AG04450 (cell line): ENCODE measurements around the gene ECI2. TPM values are rescaled to one million over a fixed set of nuclear protein-coding genes. Genes with fewer than 3 reads are reported as not detected.
"Not testable (repeated sequence)": the region's sequence is repeated elsewhere in the genome, so short reads cannot be mapped to it uniquely, and the experiment has no call there.

Experiments
- CTCF ChIA-PET: fragments of 300-600, 350-600 bp; formaldehyde crosslinking; extraction: SDS; loops from one replicate; lab custom pipeline; 2022; ENCODE audit warnings: antibody characterized with exemption, inconsistent platforms; lab: Charles Lee
- POLR2A ChIA-PET: fragments of 350-600 bp; formaldehyde crosslinking; extraction: SDS; loops from one replicate; lab custom pipeline; 2021; ENCODE audit warnings: antibody characterized with exemption, inconsistent platforms; lab: Yijun Ruan, JAX
- DNase-seq: peaks from one replicate; pipeline ENCODE4 v3.0.0-alpha.2; 2011; ENCODE audit warnings: low read depth, low spot score
- H3K27ac ChIP-seq: one replicate; pipeline ENCODE4 v1.5.1; 2012; ENCODE audit warnings: low read depth, low read length, control low read depth
- H3K27me3 ChIP-seq: one replicate; pipeline ENCODE4 v1.6.0; 2012; ENCODE audit warnings: low read length; ENCODE audit not compliant: control insufficient read depth, insufficient read depth
- H3K4me3 ChIP-seq: 2 replicates; pipeline ENCODE4 v1.5.1; 2011; ENCODE audit warnings: mild to moderate bottlenecking, low read depth, low read length, control low read depth
- H3K9me3 ChIP-seq: 2 replicates; pipeline ENCODE4 v1.5.1; 2012; ENCODE audit warnings: low read length; ENCODE audit not compliant: control insufficient read depth, insufficient read depth
- CTCF ChIP-seq: IDR thresholded peaks from 2 replicates; pipeline ENCODE4 v1.5.1; 2011; ENCODE audit warnings: low read depth, low read length, control low read depth, inconsistent platforms
- polyA plus RNA-seq: library from polyadenylated mRNA; depleted of rRNA; stranded (reverse); fragments of >200 nt; gene quantifications from 2 replicates; pipeline ENCODE4 v1.2.3, GENCODE V29; 2011

The ECI2 gene
- polyA plus RNA-seq, 1 experiment: 88.4 TPM

- Histone ChIP-seq H3K27ac (no peak overlapping the region), H3K27me3 (no peaks in the 10 kb centered on the region), H3K9me3 (no peaks in the 10 kb centered on the region), H3K4me3 (no peak overlapping the region)
- no peak for TF ChIP-seq CTCF
- ChIA-PET CTCF (interaction anchor here (3.4 kb wide), 1 partner anchor 31 kb away, joined by 17 read pairs; no protein-coding TSS in a partner anchor), POLR2A (no interaction called here)
- no peak for DNase-seq
Measured at GRCh38 chr6:4124351-4124750, 11.0 kb downstream of the ECI2 start.

GRCh38 chr6:4115741-4116140 is 19.6 kb downstream of the ECI2 start:
- no peak overlapping the region for H3K27ac ChIP-seq
- H3K4me3 ChIP-seq: no peak overlapping the region
- ChIA-PET CTCF (interaction anchor here (1.1 to 2.5 kb wide), 2 partner anchors 40 to 94 kb away, joined by 3 to 8 read pairs; no protein-coding TSS in a partner anchor), POLR2A (no interaction called here)
- TF ChIP-seq CTCF: no peak
- no peaks in the 10 kb centered on the region for H3K9me3 ChIP-seq
- no peak for DNase-seq
- H3K27me3 ChIP-seq: no peaks in the 10 kb centered on the region

GRCh38 chr6:4114123-4114522 is 21.3 kb downstream of the ECI2 start:
- no peak for DNase-seq
- H3K4me3 ChIP-seq: no peak overlapping the region
- POLR2A ChIA-PET: no interaction called here
- H3K27me3 ChIP-seq: no peaks in the 10 kb centered on the region
- no peak overlapping the region for H3K27ac ChIP-seq
- H3K9me3 ChIP-seq: no peaks in the 10 kb centered on the region
- no peak for TF ChIP-seq CTCF
- CTCF ChIA-PET: interaction anchor here (2.5 kb wide), 1 partner anchor 41 kb away, joined by 8 read pairs; no protein-coding TSS in a partner anchor

GRCh38 chr6:4113649-4114048 is 21.7 kb downstream of the ECI2 start:
- DNase-seq: no peak
- Histone ChIP-seq H3K4me3 (no peak overlapping the region), H3K9me3 (no peaks in the 10 kb centered on the region), H3K27me3 (peaks cover 2% of the 10 kb centered on the region), H3K27ac (no peak overlapping the region)
- CTCF ChIA-PET: interaction anchor here (2.5 kb wide), 1 partner anchor 42 kb away, joined by 8 read pairs; no protein-coding TSS in a partner anchor
- POLR2A ChIA-PET: no interaction called here
- TF ChIP-seq CTCF: no peak

GRCh38 chr6:4112366-4112765 is 23.0 kb downstream of the ECI2 start:
- DNase-seq: no peak
- TF ChIP-seq CTCF: no peak
- Histone ChIP-seq H3K9me3 (no peaks in the 10 kb centered on the region), H3K4me3 (no peak overlapping the region), H3K27ac (no peak overlapping the region), H3K27me3 (peaks cover 11% of the 10 kb centered on the region)
- ChIA-PET POLR2A (no interaction called here), CTCF (interaction anchor here (1.1 kb wide), 1 partner anchor 43 kb away, joined by 4 read pairs; no protein-coding TSS in a partner anchor)

- peaks cover 21% of the 10 kb centered on the region for H3K27me3 ChIP-seq
- POLR2A ChIA-PET, H3K27ac ChIP-seq, CTCF ChIA-PET, H3K4me3 ChIP-seq, H3K9me3 ChIP-seq: not testable (repeated sequence)
- DNase-seq: peak; percentile 54
Measured at GRCh38 chr6:4109363-4109815, 26.0 kb downstream of the ECI2 start.
